HCT116 (cell line): ENCODE data around the gene SRPX. TPM values are rescaled to one million over a fixed set of nuclear protein-coding genes. Genes with fewer than 3 reads are reported as not detected.
A peak's percentile ranks its signal among the peaks of the same experiment; 100 is the strongest.

Experiments used
- ATAC-seq: fragments of 200-7000 bp; cut with Tn5 transposase; 2 replicates; pipeline ENCODE4 v1.9.1; 2020; ENCODE audit warnings: mild to moderate bottlenecking, moderate library complexity
- Bru-seq: library from RNA; stranded (reverse); fragments of 400-500 nt; gene quantifications from one replicate; lab custom pipeline; 2021; lab: Mats Ljungman, UMichigan
- BruChase-seq, 2 experiments: library from RNA; stranded (reverse); fragments of 400-500 nt; gene quantifications; one replicate each; lab custom pipeline; 2021; lab: Mats Ljungman, UMichigan
- BruUV-seq: library from RNA; stranded (reverse); fragments of 400-500 nt; replicated peaks from 2 replicates; lab custom pipeline; 2021; lab: Mats Ljungman, UMichigan
- CTCF ChIA-PET: fragments of 300-600 bp; sonication (Branson Sonifier 250); formaldehyde crosslinking; loops from one replicate; lab custom pipeline; 2021; ENCODE audit warnings: antibody characterized with exemption; lab: Charles Lee
- POLR2A ChIA-PET: fragments of 300-600, 350-600 bp; sonication (Branson Sonifier 250); formaldehyde crosslinking; loops from one replicate; lab custom pipeline; 2021; ENCODE audit warnings: antibody characterized with exemption; lab: Charles Lee
- RAD21 ChIA-PET, 2 experiments: fragments of 300-600 bp; sonication (Branson Sonifier 250); formaldehyde crosslinking; loops; one replicate each; lab custom pipeline; 2023; ENCODE audit warnings: low total read pairs in 2 of 2; ENCODE audit not compliant: uncharacterized antibody in 2 of 2, unreplicated experiment in 2 of 2, low non-redundant PET in 1 of 2; lab: Charles Lee
- DNase-seq: peaks from one replicate; pipeline ENCODE4 v3.0.0-alpha.2; 2010; ENCODE audit warnings: low read depth, low spot score
- H2AFZ ChIP-seq: fragments of 200-600 bp; shearing (Covaris generic), sonication (generic); 2 replicates; pipeline ENCODE4 v1.6.1; 2017; ENCODE audit warnings: low read depth, mixed run types, mixed read lengths, antibody characterized with exemption, low read length; ENCODE audit not compliant: poor library complexity, severe bottlenecking
- H3K27ac ChIP-seq: 2 replicates; pipeline ENCODE4 v1.5.1; 2012; ENCODE audit warnings: low read depth, low read length
- H3K27me3 ChIP-seq: fragments of 200-600 bp; sonication (generic); 2 replicates; pipeline ENCODE4 v1.6.1; 2016; ENCODE audit warnings: mixed run types, low read length, mixed read lengths; ENCODE audit not compliant: insufficient read depth
- H3K36me3 ChIP-seq, 2 experiments: fragments of 200-500 bp in 1 of 2; fragments of 200-600 bp in 1 of 2; sonication (Bioruptor generic) in 1 of 2; sonication (generic) in 1 of 2; 2 replicates each; pipeline versions ENCODE4 v1.5.1 to v1.6.1; 2014 to 2016; ENCODE audit warnings: low read length in 2 of 2, inconsistent platforms in 1 of 2, mixed read lengths in 1 of 2, mixed run types in 1 of 2; ENCODE audit not compliant: insufficient read depth in 2 of 2, control insufficient read depth in 1 of 2
- H3K4me1 ChIP-seq, 2 experiments: fragments of 200-600 bp in 1 of 2; sonication (generic) in 1 of 2; 2 replicates each; pipeline versions ENCODE4 v1.5.1 to v1.6.1; 2012 to 2017; ENCODE audit warnings: low read length in 2 of 2, inconsistent platforms in 1 of 2, mild to moderate bottlenecking in 1 of 2, mixed read lengths in 1 of 2, mixed run types in 1 of 2, moderate library complexity in 1 of 2; ENCODE audit not compliant: insufficient read depth in 2 of 2, control insufficient read depth in 1 of 2
- H3K4me2 ChIP-seq: fragments of 200-600 bp; sonication (generic); 2 replicates; pipeline ENCODE4 v1.6.1; 2017; ENCODE audit warnings: mixed run types, low read length, mixed read lengths
- H3K4me3 ChIP-seq, 2 experiments: fragments of 200-600 bp in 1 of 2; sonication (generic) in 1 of 2; replicated peaks in 1 of 2; 2 replicates each; pipeline ENCODE4 v1.5.1; 2011 to 2016; ENCODE audit warnings: low read length in 2 of 2, control low read depth in 1 of 2, low read depth in 1 of 2, mild to moderate bottlenecking in 1 of 2, mixed read lengths in 1 of 2, mixed run types in 1 of 2
- H3K79me2 ChIP-seq: fragments of 200-600 bp; sonication (generic); 2 replicates; pipeline ENCODE4 v1.6.1; 2017; ENCODE audit warnings: mild to moderate bottlenecking, mixed run types, low read length, moderate library complexity, mixed read lengths; ENCODE audit not compliant: insufficient read depth
- H3K9ac ChIP-seq: fragments of 200-600 bp; sonication (generic); 2 replicates; pipeline ENCODE4 v1.6.1; 2016; ENCODE audit warnings: low read length, mixed read lengths
- H3K9me2 ChIP-seq: fragments of 200-600 bp; sonication (generic), shearing (Covaris generic); 2 replicates; pipeline ENCODE4 v1.6.1; 2017; ENCODE audit warnings: mixed run types, mild to moderate bottlenecking, moderate library complexity; ENCODE audit not compliant: insufficient read depth
- H3K9me3 ChIP-seq, 2 experiments: fragments of 200-500 bp in 1 of 2; fragments of 200-600 bp in 1 of 2; sonication (Bioruptor generic) in 1 of 2; sonication (generic) in 1 of 2; 2 replicates each; pipeline ENCODE4 v1.6.1; 2014 to 2017; ENCODE audit warnings: low read length in 2 of 2, mixed read lengths in 2 of 2, inconsistent platforms in 1 of 2, low read depth in 1 of 2, mild to moderate bottlenecking in 1 of 2, mixed run types in 1 of 2, moderate library complexity in 1 of 2; ENCODE audit not compliant: control insufficient read depth in 1 of 2, insufficient read depth in 1 of 2
- H4K20me1 ChIP-seq: fragments of 200-600 bp; sonication (generic), shearing (Covaris generic); 2 replicates; pipeline ENCODE4 v1.6.1; 2017; ENCODE audit warnings: mixed run types, mild to moderate bottlenecking, moderate library complexity; ENCODE audit not compliant: insufficient read depth
- EGR1 ChIP-seq: IDR thresholded peaks from 2 replicates; pipeline ENCODE4 v1.6.1; 2012; ENCODE audit warnings: low read depth
- EZH2 ChIP-seq: fragments of 200-600 bp; sonication (generic); IDR thresholded peaks from 2 replicates; pipeline ENCODE4 v1.6.1; 2017; ENCODE audit warnings: antibody characterized with exemption, mixed run types
- JUND ChIP-seq: IDR thresholded peaks from 2 replicates; pipeline ENCODE4 v1.6.1; 2012
- POLR2AphosphoS5 ChIP-seq: IDR thresholded peaks from 2 replicates; pipeline ENCODE4 v1.6.1; 2011; ENCODE audit warnings: mild to moderate bottlenecking, low read depth, low read length, moderate library complexity
- RAD21 ChIP-seq: IDR thresholded peaks from 2 replicates; pipeline ENCODE4 v1.6.1; 2012; ENCODE audit warnings: low read depth, mild to moderate bottlenecking
- SIN3A ChIP-seq: IDR thresholded peaks from 2 replicates; pipeline ENCODE4 v1.6.1; 2012; ENCODE audit warnings: low read depth
- SP1 ChIP-seq: IDR thresholded peaks from 2 replicates; pipeline ENCODE4 v1.6.1; 2012; ENCODE audit warnings: low read depth
- SRF ChIP-seq: IDR thresholded peaks from 2 replicates; pipeline ENCODE4 v1.6.1; 2012; ENCODE audit warnings: low read depth
- ZFX ChIP-seq: fragments of 450-650 bp; IDR thresholded peaks from 2 replicates; pipeline ENCODE4 v1.6.1; 2017
- intact Hi-C: fragments of 100-400 bp; cut with micrococcal nuclease; formaldehyde crosslinking; loops from 2 replicates; pipeline ENCODE4 v1.10.0; 2022
- long read RNA-seq: library from polyadenylated mRNA; unstranded; transcript quantifications from one replicate; pipeline ENCODE4 v2.0.0, GENCODE V29; 2021; ENCODE audit not compliant: unreplicated experiment
- polyA plus RNA-seq: library from polyadenylated mRNA; unstranded; fragments of >200 nt; gene quantifications from 2 replicates; pipeline ENCODE4 v1.2.1, GENCODE V29; 2012; ENCODE audit warnings: missing spikeins
- total RNA-seq: library from RNA; stranded (reverse); gene quantifications from one replicate; pipeline ENCODE4 v1.2.1, GENCODE V29; 2021; ENCODE audit not compliant: unreplicated experiment
- TF ChIP-seq, protein P1 (sequence below): IDR thresholded peaks from 2 replicates; pipeline ENCODE4 v1.6.1; 2012
- TF ChIP-seq, protein P2 (sequence below), 3 experiments: fragments of 200-600 bp in 1 of 3; sonication (generic) in 1 of 3; IDR thresholded peaks in 2 of 3; conservative IDR thresholded peaks in 1 of 3; 2 replicates each; pipeline ENCODE4 v1.5.1; 2012 to 2017; ENCODE audit warnings: low read depth in 2 of 3, low read length in 2 of 3, antibody characterized with exemption in 1 of 3, borderline replicate concordance in 1 of 3, control low read depth in 1 of 3, mild to moderate bottlenecking in 1 of 3, mixed read lengths in 1 of 3, mixed run types in 1 of 3, moderate library complexity in 1 of 3; ENCODE audit not compliant: insufficient read depth in 1 of 3
- TF ChIP-seq, protein P3 (sequence below): IDR thresholded peaks from 2 replicates; pipeline ENCODE4 v1.6.1; 2012; ENCODE audit warnings: low read depth
- TF ChIP-seq, protein P4 (sequence below): IDR thresholded peaks from 2 replicates; pipeline ENCODE4 v1.6.1; 2011; ENCODE audit warnings: mild to moderate bottlenecking, low read length, moderate library complexity; ENCODE audit not compliant: insufficient replicate concordance; ENCODE audit errors: extremely low read depth

The SRPX gene, protein sequence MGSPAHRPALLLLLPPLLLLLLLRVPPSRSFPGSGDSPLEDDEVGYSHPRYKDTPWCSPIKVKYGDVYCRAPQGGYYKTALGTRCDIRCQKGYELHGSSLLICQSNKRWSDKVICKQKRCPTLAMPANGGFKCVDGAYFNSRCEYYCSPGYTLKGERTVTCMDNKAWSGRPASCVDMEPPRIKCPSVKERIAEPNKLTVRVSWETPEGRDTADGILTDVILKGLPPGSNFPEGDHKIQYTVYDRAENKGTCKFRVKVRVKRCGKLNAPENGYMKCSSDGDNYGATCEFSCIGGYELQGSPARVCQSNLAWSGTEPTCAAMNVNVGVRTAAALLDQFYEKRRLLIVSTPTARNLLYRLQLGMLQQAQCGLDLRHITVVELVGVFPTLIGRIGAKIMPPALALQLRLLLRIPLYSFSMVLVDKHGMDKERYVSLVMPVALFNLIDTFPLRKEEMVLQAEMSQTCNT
- total RNA-seq (18.2 TPM), Bru-seq, nascent RNA (percentile 37 among the genes with signal in this experiment), BruChase-seq, experiment 1, labeled RNA remaining after a 6-hour chase (percentile 32 among the genes with signal in this experiment), BruChase-seq, experiment 2, labeled RNA remaining after a 2-hour chase (percentile 38 among the genes with signal in this experiment)
- 20.3 and 24.9 TPM in 2 replicates for polyA plus RNA-seq
- long read RNA-seq, transcript SRPX-206 (9 exons, 1,842 nt): minor isoform, 5 of 45 reads
- long read RNA-seq, transcript SRPX-201 (10 exons, 1,874 nt): major isoform, 24 of 45 reads
- long read RNA-seq, partial matches to known transcripts: 9 of 45 reads
- long read RNA-seq, other reads (novel, unspliced or antisense): 6 of 45 reads

DNA sequence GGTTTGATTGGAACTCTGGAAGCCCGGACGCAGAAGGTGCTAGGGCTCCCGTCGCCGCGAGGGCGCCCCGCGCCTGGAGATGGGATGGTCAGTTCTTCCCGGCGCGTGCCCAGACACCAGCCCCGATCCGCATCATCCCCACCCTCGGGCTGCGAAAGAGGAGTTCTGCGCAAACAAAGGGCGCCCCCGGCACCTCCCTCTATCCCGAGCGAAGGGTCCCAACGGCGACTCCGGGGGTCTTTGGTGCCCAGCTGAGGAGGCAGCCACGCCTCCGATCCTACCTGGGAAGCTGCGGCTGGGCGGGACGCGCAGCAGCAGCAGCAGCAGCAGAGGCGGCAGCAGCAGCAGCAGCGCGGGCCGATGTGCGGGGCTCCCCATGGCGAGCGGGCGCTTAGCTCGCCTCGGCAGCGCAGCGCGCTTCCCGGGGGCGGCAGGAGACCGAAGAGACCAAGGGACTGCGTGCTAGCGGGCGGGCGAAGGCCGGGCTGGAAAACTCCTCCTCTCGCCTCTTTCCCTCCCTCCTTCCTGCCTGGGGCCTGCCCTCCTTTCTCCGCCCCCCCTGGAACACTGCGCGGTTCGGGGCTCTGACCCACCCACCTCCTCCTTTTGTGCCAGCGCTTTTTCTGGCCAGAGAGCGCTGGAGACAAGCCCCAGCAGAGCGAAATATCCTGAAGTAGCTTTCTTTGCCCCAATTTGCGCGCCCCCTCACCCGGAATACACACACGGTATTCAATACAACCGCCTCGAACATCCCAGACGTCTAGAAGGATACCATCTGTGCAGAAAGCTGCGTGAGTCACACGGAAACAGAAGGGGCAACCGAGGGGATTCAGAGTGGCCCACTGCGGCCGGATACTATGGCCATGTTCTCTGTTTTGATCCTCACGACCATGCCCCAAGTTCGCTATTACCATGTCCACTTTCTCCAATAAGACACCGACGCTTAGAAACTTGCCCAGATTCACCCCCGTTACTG, at the start of gene SRPX:
TSS of gene SRPX (minus strand) at position 457 of the 976 bp plus-strand sequence. CDS start at position 378, 79 bp downstream.
- CTCF ChIA-PET: interaction anchor here (1.0 to 1.1 kb wide), 2 partner anchors 61 to 106 kb away, joined by 3 read pairs; partner anchors contain the start of gene RPGR
- H3K27me3 ChIP-seq: no peaks in the 10 kb centered on the region
- H3K4me2 ChIP-seq: peak within 1 kb of the TSS; percentile 75
- H3K4me3 ChIP-seq: peak within 1 kb of the TSS; percentile 48 to 58
- RAD21 ChIA-PET: no interaction called here
- POLR2A ChIA-PET: no interaction called here
- no peaks in the 10 kb centered on the region for H3K36me3 ChIP-seq
- H2AFZ ChIP-seq: no peak within 1 kb of the TSS
- DNase-seq (no peak), ATAC-seq (peak; percentile 80)
- no peaks in the 10 kb centered on the region for H3K79me2 ChIP-seq
- peak within 1 kb of the TSS; percentile 52 for H3K9ac ChIP-seq
- H4K20me1 ChIP-seq: no peaks in the 10 kb centered on the region
- peaks cover 0 to 14% of the 10 kb centered on the region in 2 experiments; a peak in 2 of 4 replicates for H3K4me1 ChIP-seq
- H3K9me3 ChIP-seq: no peaks in the 10 kb centered on the region
- H3K27ac ChIP-seq: peak within 1 kb of the TSS; percentile 36
- BruUV-seq: no TSS peak
- H3K9me2 ChIP-seq: no peaks in the 10 kb centered on the region
- intact Hi-C loops: loop anchor here (1.0 kb wide), 1 partner anchor 107 kb away; the partner anchor contains the start of gene RPGR
- TF ChIP-seq, protein P1, sequence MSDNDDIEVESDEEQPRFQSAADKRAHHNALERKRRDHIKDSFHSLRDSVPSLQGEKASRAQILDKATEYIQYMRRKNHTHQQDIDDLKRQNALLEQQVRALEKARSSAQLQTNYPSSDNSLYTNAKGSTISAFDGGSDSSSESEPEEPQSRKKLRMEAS: peak; percentile 40; the same call in 1 of the 2 replicates
- TF ChIP-seq SP1 (no peak), SRF (no peak), JUND (no peak), RAD21 (no peak), EGR1 (0 out of 2 replicates have a peak, but pooled peaks have one; percentile 20), EZH2 (no peak), SIN3A (no peak), ZFX (no peak), POLR2AphosphoS5 (0 out of 2 replicates have a peak, but pooled peaks have one; percentile 20)
- TF ChIP-seq, protein P2, sequence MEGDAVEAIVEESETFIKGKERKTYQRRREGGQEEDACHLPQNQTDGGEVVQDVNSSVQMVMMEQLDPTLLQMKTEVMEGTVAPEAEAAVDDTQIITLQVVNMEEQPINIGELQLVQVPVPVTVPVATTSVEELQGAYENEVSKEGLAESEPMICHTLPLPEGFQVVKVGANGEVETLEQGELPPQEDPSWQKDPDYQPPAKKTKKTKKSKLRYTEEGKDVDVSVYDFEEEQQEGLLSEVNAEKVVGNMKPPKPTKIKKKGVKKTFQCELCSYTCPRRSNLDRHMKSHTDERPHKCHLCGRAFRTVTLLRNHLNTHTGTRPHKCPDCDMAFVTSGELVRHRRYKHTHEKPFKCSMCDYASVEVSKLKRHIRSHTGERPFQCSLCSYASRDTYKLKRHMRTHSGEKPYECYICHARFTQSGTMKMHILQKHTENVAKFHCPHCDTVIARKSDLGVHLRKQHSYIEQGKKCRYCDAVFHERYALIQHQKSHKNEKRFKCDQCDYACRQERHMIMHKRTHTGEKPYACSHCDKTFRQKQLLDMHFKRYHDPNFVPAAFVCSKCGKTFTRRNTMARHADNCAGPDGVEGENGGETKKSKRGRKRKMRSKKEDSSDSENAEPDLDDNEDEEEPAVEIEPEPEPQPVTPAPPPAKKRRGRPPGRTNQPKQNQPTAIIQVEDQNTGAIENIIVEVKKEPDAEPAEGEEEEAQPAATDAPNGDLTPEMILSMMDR (IDR thresholded peaks at IDR 0.05 in 2 of 3, conservative IDR thresholded peaks at IDR 0.05 in 1 of 3; ENCODE audit: borderline replicate concordance in 1 of 3, insufficient read depth in 1 of 3, low read depth in 2 of 3, low read length in 2 of 3): no peak
- TF ChIP-seq, protein P3, sequence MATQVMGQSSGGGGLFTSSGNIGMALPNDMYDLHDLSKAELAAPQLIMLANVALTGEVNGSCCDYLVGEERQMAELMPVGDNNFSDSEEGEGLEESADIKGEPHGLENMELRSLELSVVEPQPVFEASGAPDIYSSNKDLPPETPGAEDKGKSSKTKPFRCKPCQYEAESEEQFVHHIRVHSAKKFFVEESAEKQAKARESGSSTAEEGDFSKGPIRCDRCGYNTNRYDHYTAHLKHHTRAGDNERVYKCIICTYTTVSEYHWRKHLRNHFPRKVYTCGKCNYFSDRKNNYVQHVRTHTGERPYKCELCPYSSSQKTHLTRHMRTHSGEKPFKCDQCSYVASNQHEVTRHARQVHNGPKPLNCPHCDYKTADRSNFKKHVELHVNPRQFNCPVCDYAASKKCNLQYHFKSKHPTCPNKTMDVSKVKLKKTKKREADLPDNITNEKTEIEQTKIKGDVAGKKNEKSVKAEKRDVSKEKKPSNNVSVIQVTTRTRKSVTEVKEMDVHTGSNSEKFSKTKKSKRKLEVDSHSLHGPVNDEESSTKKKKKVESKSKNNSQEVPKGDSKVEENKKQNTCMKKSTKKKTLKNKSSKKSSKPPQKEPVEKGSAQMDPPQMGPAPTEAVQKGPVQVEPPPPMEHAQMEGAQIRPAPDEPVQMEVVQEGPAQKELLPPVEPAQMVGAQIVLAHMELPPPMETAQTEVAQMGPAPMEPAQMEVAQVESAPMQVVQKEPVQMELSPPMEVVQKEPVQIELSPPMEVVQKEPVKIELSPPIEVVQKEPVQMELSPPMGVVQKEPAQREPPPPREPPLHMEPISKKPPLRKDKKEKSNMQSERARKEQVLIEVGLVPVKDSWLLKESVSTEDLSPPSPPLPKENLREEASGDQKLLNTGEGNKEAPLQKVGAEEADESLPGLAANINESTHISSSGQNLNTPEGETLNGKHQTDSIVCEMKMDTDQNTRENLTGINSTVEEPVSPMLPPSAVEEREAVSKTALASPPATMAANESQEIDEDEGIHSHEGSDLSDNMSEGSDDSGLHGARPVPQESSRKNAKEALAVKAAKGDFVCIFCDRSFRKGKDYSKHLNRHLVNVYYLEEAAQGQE: no peak
- TF ChIP-seq, protein P4, sequence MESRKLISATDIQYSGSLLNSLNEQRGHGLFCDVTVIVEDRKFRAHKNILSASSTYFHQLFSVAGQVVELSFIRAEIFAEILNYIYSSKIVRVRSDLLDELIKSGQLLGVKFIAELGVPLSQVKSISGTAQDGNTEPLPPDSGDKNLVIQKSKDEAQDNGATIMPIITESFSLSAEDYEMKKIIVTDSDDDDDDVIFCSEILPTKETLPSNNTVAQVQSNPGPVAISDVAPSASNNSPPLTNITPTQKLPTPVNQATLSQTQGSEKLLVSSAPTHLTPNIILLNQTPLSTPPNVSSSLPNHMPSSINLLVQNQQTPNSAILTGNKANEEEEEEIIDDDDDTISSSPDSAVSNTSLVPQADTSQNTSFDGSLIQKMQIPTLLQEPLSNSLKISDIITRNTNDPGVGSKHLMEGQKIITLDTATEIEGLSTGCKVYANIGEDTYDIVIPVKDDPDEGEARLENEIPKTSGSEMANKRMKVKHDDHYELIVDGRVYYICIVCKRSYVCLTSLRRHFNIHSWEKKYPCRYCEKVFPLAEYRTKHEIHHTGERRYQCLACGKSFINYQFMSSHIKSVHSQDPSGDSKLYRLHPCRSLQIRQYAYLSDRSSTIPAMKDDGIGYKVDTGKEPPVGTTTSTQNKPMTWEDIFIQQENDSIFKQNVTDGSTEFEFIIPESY: no peak
